ENCODE results near the gene RFWD3.

Gene RFWD3

GRCh38 chr16:74578433-74578832, 88.2 kb downstream of the RFWD3 start:
- no peak for DNase-seq

GRCh38 chr16:74577882-74578366, 88.8 kb downstream of the RFWD3 start:
- no peak for DNase-seq

- DNase-seq = no peak
These were observed 90.7 kb downstream of the RFWD3 start for GRCh38 chr16:74575807-74576643.

GRCh38 chr16:74575175-74575806, 91.4 kb downstream of the RFWD3 start:
- no peak for DNase-seq

- DNase-seq = no peak
These were observed 92.5 kb downstream of the RFWD3 start for GRCh38 chr16:74574146-74574545.

- no peak for DNase-seq
These were observed 93.1 kb downstream of the RFWD3 start for GRCh38 chr16:74573622-74574021.

Measured in activated CD4-positive, alpha-beta T cell treated with anti-CD3 and anti-CD28 coated beads for 4 hours (primary cell).